Keratinocyte (primary cell): Measurements from ENCODE around the gene RBFOX2. TPM values are rescaled to one million over a fixed set of nuclear protein-coding genes. Genes with fewer than 3 reads are reported as not detected.

Source experiments
- DNase-seq: peaks from one replicate; pipeline ENCODE4 v3.0.0-alpha.2; 2011; ENCODE audit warnings: low read depth, missing footprints, low spot score
- FAIRE-seq: peaks from 2 replicates; lab custom pipeline; 2011; peaks lifted over from hg19 to GRCh38; lab: Jason Lieb, UNC
- H2AFZ ChIP-seq: 2 replicates; pipeline ENCODE4 v1.6.0; 2012; ENCODE audit warnings: low read length, control low read depth, inconsistent platforms; ENCODE audit not compliant: control insufficient read depth
- H3K27ac ChIP-seq: 2 replicates; pipeline ENCODE4 v1.5.1; 2011; ENCODE audit warnings: low read length; ENCODE audit not compliant: control insufficient read depth, insufficient read depth
- H3K27me3 ChIP-seq: 3 replicates; pipeline ENCODE4 v1.6.0; 2011; ENCODE audit warnings: low read length; ENCODE audit not compliant: control insufficient read depth, insufficient read depth; ENCODE audit errors: extremely low read depth
- H3K36me3 ChIP-seq, 2 experiments: 2 replicates in 1 of 2; 3 replicates in 1 of 2; pipeline ENCODE4 v1.5.1; 2011; ENCODE audit warnings: low read length in 2 of 2, mild to moderate bottlenecking in 1 of 2; ENCODE audit not compliant: control insufficient read depth in 2 of 2, insufficient read depth in 2 of 2; ENCODE audit errors: extremely low read depth in 1 of 2
- H3K4me1 ChIP-seq: 3 replicates; pipeline ENCODE4 v1.5.1; 2011; ENCODE audit warnings: low read length; ENCODE audit not compliant: control insufficient read depth, insufficient read depth; ENCODE audit errors: extremely low read depth
- H3K4me2 ChIP-seq: 3 replicates; pipeline ENCODE4 v1.6.0; 2011; ENCODE audit warnings: low read depth, low read length; ENCODE audit not compliant: control insufficient read depth, insufficient read depth; ENCODE audit errors: extremely low read depth
- H3K4me3 ChIP-seq, 3 experiments: fragments of 200-600 bp in 1 of 3; sonication (generic) in 1 of 3; 2 replicates in 2 of 3; 3 replicates in 1 of 3; pipeline ENCODE4 v1.5.1; 2011 to 2016; ENCODE audit warnings: low read length in 3 of 3, mild to moderate bottlenecking in 3 of 3, control low read depth in 2 of 3, inconsistent platforms in 1 of 3, low read depth in 1 of 3, mixed read lengths in 1 of 3, mixed run types in 1 of 3, moderate library complexity in 1 of 3; ENCODE audit not compliant: control insufficient read depth in 2 of 3, insufficient read depth in 2 of 3; ENCODE audit errors: extremely low read depth in 1 of 3
- H3K79me2 ChIP-seq: 2 replicates; pipeline ENCODE4 v1.6.0; 2012; ENCODE audit warnings: low read length; ENCODE audit not compliant: control insufficient read depth, insufficient read depth
- H3K9ac ChIP-seq: 3 replicates; pipeline ENCODE4 v1.6.0; 2011; ENCODE audit warnings: low read length; ENCODE audit not compliant: control insufficient read depth, insufficient read depth; ENCODE audit errors: extremely low read depth
- H3K9me1 ChIP-seq: 3 replicates; pipeline ENCODE4 v1.6.0; 2011; ENCODE audit warnings: low read length; ENCODE audit not compliant: control insufficient read depth, insufficient read depth; ENCODE audit errors: extremely low read depth
- H3K9me3 ChIP-seq: 2 replicates; pipeline ENCODE4 v1.5.1; 2012; ENCODE audit warnings: low read depth, low read length; ENCODE audit not compliant: control insufficient read depth
- H4K20me1 ChIP-seq: 3 replicates; pipeline ENCODE4 v1.6.0; 2011; ENCODE audit warnings: low read length; ENCODE audit not compliant: control insufficient read depth, insufficient read depth; ENCODE audit errors: extremely low read depth
- EZH2 ChIP-seq: IDR thresholded peaks from one replicate; pipeline ENCODE4 v1.6.1; 2012; ENCODE audit warnings: inconsistent platforms, mild to moderate bottlenecking, low read length, moderate library complexity
- dilution Hi-C: fragments of 300-500 bp; cut with MboI; formaldehyde crosslinking; loops from one replicate; pipeline ENCODE4 v1.7.0; 2020; ENCODE audit warnings: low sequenced_read_pairs; ENCODE audit not compliant: extremely low pct_ligation_motif_present
- polyA plus RNA-seq, 5 experiments: library from polyadenylated mRNA; depleted of rRNA in 3 of 5; stranded (reverse) in 3 of 5; stranded (forward) in 1 of 5; unstranded in 1 of 5; fragments of >200 nt; gene quantifications; 1 replicate in 1 of 5; 2 replicates in 3 of 5; 3 replicates in 1 of 5; pipeline versions ENCODE4 v1.2.1 to v1.2.3, GENCODE V29; 2011 to 2012; ENCODE audit warnings: missing spikeins in 2 of 5, low read depth in 1 of 5, low replicate concordance in 1 of 5
- TF ChIP-seq, protein P1 (sequence below), 3 experiments: IDR thresholded peaks in 1 of 3; conservative IDR thresholded peaks in 1 of 3; optimal IDR thresholded peaks in 1 of 3; 2 replicates in 2 of 3; 3 replicates in 1 of 3; pipeline versions ENCODE3 to v1.5.1; 2011; ENCODE audit warnings: low read length in 3 of 3, mild to moderate bottlenecking in 3 of 3, moderate library complexity in 2 of 3, control low read depth in 1 of 3, inconsistent platforms in 1 of 3; ENCODE audit not compliant: insufficient read depth in 2 of 3; ENCODE audit errors: extremely low read depth in 1 of 3

Gene RBFOX2
- polyA plus RNA-seq, 1 donor (not counting 4 experiments of a cell fraction or from before 2014, with no cell fraction given): 118 TPM

DNA sequence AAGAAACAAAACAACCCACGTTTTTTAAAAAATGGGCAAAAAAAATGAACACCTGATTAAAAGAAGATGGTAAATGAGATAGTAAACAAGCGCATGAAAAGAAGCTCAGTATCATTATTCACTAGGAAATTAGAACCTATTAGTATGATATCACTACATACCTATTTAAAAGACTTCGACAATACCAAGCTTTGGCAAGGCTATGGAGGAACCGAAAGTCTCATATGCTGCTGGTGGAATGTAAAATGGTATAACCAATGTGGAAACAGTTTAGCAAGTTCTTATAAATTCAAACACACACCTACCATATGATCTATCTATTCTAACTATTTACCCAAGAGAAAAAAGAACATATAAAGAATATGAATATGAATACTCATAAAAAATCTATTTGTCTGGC lies 167.2 kb downstream of the RBFOX2 start:
- Histone ChIP-seq H3K4me3 (no peak overlapping the region), H4K20me1 (peaks cover 2% of the 10 kb centered on the region), H3K27ac (no peak overlapping the region), H3K27me3 (no peaks in the 10 kb centered on the region), H3K9ac (no peak overlapping the region), H3K4me1 (peaks cover 9% of the 10 kb centered on the region), H3K9me3 (no peaks in the 10 kb centered on the region), H3K4me2 (no peak overlapping the region), H3K79me2 (peaks cover 44% of the 10 kb centered on the region), H3K36me3 (no peaks in the 10 kb centered on the region), H2AFZ (no peak overlapping the region), H3K9me1 (no peaks in the 10 kb centered on the region)
- TF ChIP-seq, protein P1, sequence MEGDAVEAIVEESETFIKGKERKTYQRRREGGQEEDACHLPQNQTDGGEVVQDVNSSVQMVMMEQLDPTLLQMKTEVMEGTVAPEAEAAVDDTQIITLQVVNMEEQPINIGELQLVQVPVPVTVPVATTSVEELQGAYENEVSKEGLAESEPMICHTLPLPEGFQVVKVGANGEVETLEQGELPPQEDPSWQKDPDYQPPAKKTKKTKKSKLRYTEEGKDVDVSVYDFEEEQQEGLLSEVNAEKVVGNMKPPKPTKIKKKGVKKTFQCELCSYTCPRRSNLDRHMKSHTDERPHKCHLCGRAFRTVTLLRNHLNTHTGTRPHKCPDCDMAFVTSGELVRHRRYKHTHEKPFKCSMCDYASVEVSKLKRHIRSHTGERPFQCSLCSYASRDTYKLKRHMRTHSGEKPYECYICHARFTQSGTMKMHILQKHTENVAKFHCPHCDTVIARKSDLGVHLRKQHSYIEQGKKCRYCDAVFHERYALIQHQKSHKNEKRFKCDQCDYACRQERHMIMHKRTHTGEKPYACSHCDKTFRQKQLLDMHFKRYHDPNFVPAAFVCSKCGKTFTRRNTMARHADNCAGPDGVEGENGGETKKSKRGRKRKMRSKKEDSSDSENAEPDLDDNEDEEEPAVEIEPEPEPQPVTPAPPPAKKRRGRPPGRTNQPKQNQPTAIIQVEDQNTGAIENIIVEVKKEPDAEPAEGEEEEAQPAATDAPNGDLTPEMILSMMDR (optimal IDR thresholded peaks at IDR 0.05 in 1 of 3, IDR thresholded peaks at IDR 0.05 in 1 of 3, conservative IDR thresholded peaks at IDR 0.05 in 1 of 3; ENCODE audit: extremely low read depth in 1 of 3, insufficient read depth in 2 of 3, low read length in 3 of 3): no peak
- TF ChIP-seq EZH2: no peak
- no peak for FAIRE-seq
- dilution Hi-C loops: no loop called here
- no peak for DNase-seq

DNA sequence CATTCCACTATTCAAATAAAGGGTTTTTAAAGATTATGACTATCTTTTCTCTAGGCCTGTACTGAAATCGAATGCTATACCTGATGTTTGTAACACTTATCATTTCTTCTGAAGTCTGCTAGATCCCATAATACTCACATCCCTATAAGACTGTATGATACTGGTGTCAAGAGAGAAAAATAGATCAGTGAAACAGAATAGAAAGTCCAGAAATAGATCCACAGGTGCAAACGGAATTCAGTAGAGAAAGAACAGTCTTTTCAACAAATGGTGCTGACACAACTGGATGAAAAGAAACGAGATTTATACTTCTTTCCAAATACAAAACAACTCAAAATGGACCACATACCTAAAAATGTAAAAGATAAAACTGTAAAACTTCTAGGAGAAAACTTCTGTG lies 167.8 kb downstream of the RBFOX2 start:
- Histone ChIP-seq H4K20me1 (peaks cover 2% of the 10 kb centered on the region), H3K4me3 (no peak overlapping the region), H2AFZ (no peak overlapping the region), H3K4me2 (no peak overlapping the region), H3K9me1 (no peaks in the 10 kb centered on the region), H3K9me3 (no peaks in the 10 kb centered on the region), H3K4me1 (peaks cover 9% of the 10 kb centered on the region), H3K36me3 (no peaks in the 10 kb centered on the region), H3K27me3 (no peaks in the 10 kb centered on the region), H3K79me2 (peaks cover 43% of the 10 kb centered on the region), H3K9ac (no peak overlapping the region), H3K27ac (no peak overlapping the region)
- DNase-seq (no peak), FAIRE-seq (no peak)
- dilution Hi-C loops: no loop called here
- TF ChIP-seq, protein P1 (optimal IDR thresholded peaks at IDR 0.05 in 1 of 3, IDR thresholded peaks at IDR 0.05 in 1 of 3, conservative IDR thresholded peaks at IDR 0.05 in 1 of 3; ENCODE audit: extremely low read depth in 1 of 3, insufficient read depth in 2 of 3, low read length in 3 of 3): no peak
- TF ChIP-seq EZH2: no peak
